ENCODE results near the gene DNHD1. TPM values are rescaled to one million over a fixed set of nuclear protein-coding genes. Genes with fewer than 3 reads are reported as not detected.

DNHD1 gene
- total RNA-seq, 1 experiment from 2014 or later, result 11.5 TPM

GRCh38 chr11:6574816-6575715 lies 78.0 kb downstream of the DNHD1 start:
- DNase-seq (ENCODE audit: low spot score) (no peak), ATAC-seq (no peak)
- no peak overlapping the region for H3K27ac Mint-ChIP-seq
- no peak for TF ChIP-seq KAT7 (CRISPR knock-in tag; IDR thresholded peaks at IDR 0.05; ENCODE audit: borderline replicate concordance)
- TF ChIP-seq ZNF512 (CRISPR knock-in tag; IDR thresholded peaks at IDR 0.05; ENCODE audit: borderline replicate concordance), result no peak
- TF ChIP-seq TCF7 (CRISPR knock-in tag; IDR thresholded peaks at IDR 0.05; ENCODE audit: low read depth), result no peak
- TF ChIP-seq ATF1 (CRISPR knock-in tag; IDR thresholded peaks at IDR 0.05), result no peak
- TF ChIP-seq ZSCAN18 (CRISPR knock-in tag; IDR thresholded peaks at IDR 0.05), result no peak
- TF ChIP-seq OVOL2 (CRISPR knock-in tag; IDR thresholded peaks at IDR 0.05; ENCODE audit: borderline replicate concordance), result no peak
- no peaks in the 10 kb centered on the region for H3K4me1 Mint-ChIP-seq
- ChIA-PET CTCF (interaction anchor here (1.2 kb wide), 1 partner anchor 131 kb away, joined by 3 read pairs; no protein-coding TSS in a partner anchor), POLR2A (no interaction called here)
- H3K4me3 Mint-ChIP-seq, result no peak overlapping the region
- H3K27me3 Mint-ChIP-seq (ENCODE audit: low read depth), result no peaks in the 10 kb centered on the region; the same call in 1 of the 2 replicates
- no peaks in the 10 kb centered on the region for H3K36me3 Mint-ChIP-seq
- no peaks in the 10 kb centered on the region for H3K9me3 Mint-ChIP-seq

- Mint-ChIP-seq H3K36me3 (no peaks in the 10 kb centered on the region), H3K9me3 (no peaks in the 10 kb centered on the region), H3K4me3 (no peak overlapping the region), H3K4me1 (no peaks in the 10 kb centered on the region), H3K27me3 (ENCODE audit: low read depth) (no peaks in the 10 kb centered on the region; the same call in 1 of the 2 replicates), H3K27ac (no peak overlapping the region)
- no peak for DNase-seq (ENCODE audit: low spot score)
- ChIA-PET POLR2A (no interaction called here), CTCF (interaction anchor here (0.6 kb wide), 1 partner anchor 91 kb away, joined by 3 read pairs; no protein-coding TSS in a partner anchor)
- no peak for ATAC-seq
- TF ChIP-seq CBFB (CRISPR knock-in tag; IDR thresholded peaks at IDR 0.05; ENCODE audit: low read depth) (no peak), MLX (CRISPR knock-in tag; IDR thresholded peaks at IDR 0.05) (no peak), ZMAT4 (CRISPR knock-in tag; IDR thresholded peaks at IDR 0.05) (no peak), TCF7 (CRISPR knock-in tag; IDR thresholded peaks at IDR 0.05; ENCODE audit: low read depth) (no peak), GTF2I (CRISPR knock-in tag; conservative IDR thresholded peaks at IDR 0.05) (no peak), SMAD3 (CRISPR knock-in tag; IDR thresholded peaks at IDR 0.05; ENCODE audit: borderline replicate concordance) (no peak), NFE2L1 (CRISPR knock-in tag; IDR thresholded peaks at IDR 0.05) (no peak), E2F1 (CRISPR knock-in tag; IDR thresholded peaks at IDR 0.05) (no peak), ELF4 (CRISPR knock-in tag; IDR thresholded peaks at IDR 0.05; ENCODE audit: low read depth) (no peak), NFATC4 (CRISPR knock-in tag; IDR thresholded peaks at IDR 0.05) (no peak), FOXP4 (CRISPR knock-in tag; IDR thresholded peaks at IDR 0.05) (no peak), ZNF532 (CRISPR knock-in tag; IDR thresholded peaks at IDR 0.05; ENCODE audit: borderline replicate concordance) (no peak), PREB (CRISPR knock-in tag; IDR thresholded peaks at IDR 0.05; ENCODE audit: borderline replicate concordance) (no peak)
Measured at GRCh38 chr11:6576471-6577373, 79.6 kb downstream of the DNHD1 start.
